HG03175 (cell line): ENCODE results near the gene AMOT.

Experiments
- ATAC-seq: cut with Tn5 transposase; IDR thresholded peaks from one replicate; pipeline ENCODE4 v1.9.1; 2021; ENCODE audit warnings: mild to moderate bottlenecking, moderate library complexity; ENCODE audit not compliant: unreplicated experiment

Gene AMOT

GRCh38 chrX:112839856-112840255, 775 bp downstream of the AMOT start:
- no peak for ATAC-seq

GRCh38 chrX:112837531-112837930, 3.1 kb downstream of the AMOT start:
- ATAC-seq: no peak

GRCh38 chrX:112835019-112835418, 5.6 kb downstream of the AMOT start:
- ATAC-seq: no peak

GRCh38 chrX:112834031-112834845, 6.4 kb downstream of the AMOT start:
- no peak for ATAC-seq

- ATAC-seq: no peak
Observed at GRCh38 chrX:112832481-112833095, 8.0 kb downstream of the AMOT start.

- no peak for ATAC-seq
Observed at GRCh38 chrX:112830540-112830939, 10.1 kb downstream of the AMOT start.

- ATAC-seq: no peak
Observed at GRCh38 chrX:112827292-112827903, 13.2 kb downstream of the AMOT start.

GRCh38 chrX:112826023-112826422, 14.6 kb downstream of the AMOT start:
- ATAC-seq: no peak

GRCh38 chrX:112822892-112823291, 17.7 kb downstream of the AMOT start:
- no peak for ATAC-seq

- no peak for ATAC-seq
Observed at GRCh38 chrX:112820364-112821268, 20.0 kb downstream of the AMOT start.

- ATAC-seq: no peak
Observed at GRCh38 chrX:112819813-112820212, 20.8 kb downstream of the AMOT start.

- no peak for ATAC-seq
Observed at GRCh38 chrX:112819008-112819640, 21.5 kb downstream of the AMOT start.

GRCh38 chrX:112818114-112819007, 22.3 kb downstream of the AMOT start:
- no peak for ATAC-seq

GRCh38 chrX:112816908-112817307, 23.7 kb downstream of the AMOT start:
- ATAC-seq: no peak

GRCh38 chrX:112814496-112814895, 26.1 kb downstream of the AMOT start:
- no peak for ATAC-seq

GRCh38 chrX:112812741-112813140, 27.9 kb downstream of the AMOT start:
- no peak for ATAC-seq

GRCh38 chrX:112808651-112809195, 31.9 kb downstream of the AMOT start:
- no peak for ATAC-seq

- ATAC-seq: no peak
Observed at GRCh38 chrX:112808007-112808406, 32.6 kb downstream of the AMOT start.

GRCh38 chrX:112803060-112803459, 37.6 kb downstream of the AMOT start:
- ATAC-seq: no peak
